Astrocyte (in vitro differentiated cells and primary cell): ENCODE results near the gene GABPB1.

ENCODE experiments used
- CTCF ChIP-seq: IDR thresholded peaks from 2 replicates; pipeline ENCODE4 v1.5.1; 2011; ENCODE audit warnings: low read depth, mild to moderate bottlenecking, inconsistent platforms, low read length, moderate library complexity; ENCODE audit not compliant: insufficient read depth
- EZH2 ChIP-seq: IDR thresholded peaks from 2 replicates; pipeline ENCODE4 v1.6.1; 2012; ENCODE audit warnings: mild to moderate bottlenecking, low read length, inconsistent platforms; ENCODE audit not compliant: insufficient read depth

DNA sequence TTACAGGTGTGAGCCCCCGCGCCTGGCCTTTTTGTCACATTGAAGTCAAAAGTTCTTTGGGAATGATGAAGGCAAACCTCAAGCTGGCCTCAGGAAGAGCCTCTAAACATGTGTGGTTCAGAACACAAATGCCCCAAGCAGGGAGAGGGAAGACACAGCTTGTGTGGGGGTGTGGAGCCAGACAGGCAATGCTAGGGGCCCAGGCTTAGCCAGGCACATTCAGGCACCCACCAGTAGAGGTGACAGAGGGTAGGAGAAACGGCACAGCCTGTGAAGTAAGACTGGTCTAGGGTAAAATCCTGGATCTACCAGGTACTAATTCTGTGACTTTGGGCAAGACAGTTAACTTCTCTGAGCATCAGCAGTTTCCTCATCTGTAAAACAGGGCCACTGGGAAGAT, 93.0 kb downstream of the GABPB1 start:
- TF ChIP-seq CTCF (no peak), EZH2 (no peak)
